Endothelial cell of umbilical vein (primary cell): ENCODE data around the gene ATAD2B. TPM values are rescaled to one million over a fixed set of nuclear protein-coding genes. Genes with fewer than 3 reads are reported as not detected.
"Not testable (repeated sequence)": the region's sequence is repeated elsewhere in the genome, so short reads cannot be mapped to it uniquely, and the experiment has no call there.

Experiments used
- BruUV-seq: library from RNA; stranded (reverse); fragments of 400-500 nt; replicated peaks from 2 replicates; lab custom pipeline; 2021; lab: Mats Ljungman, UMichigan
- CTCF ChIA-PET: fragments of 300-600, 350-600 bp; sonication (Branson Sonifier 250); formaldehyde crosslinking; loops from one replicate; lab custom pipeline; 2021; ENCODE audit warnings: antibody characterized with exemption, inconsistent platforms; lab: Charles Lee
- POLR2A ChIA-PET: fragments of 300-600, 350-600 bp; sonication (Branson Sonifier 250); formaldehyde crosslinking; loops from one replicate; lab custom pipeline; 2021; ENCODE audit warnings: antibody characterized with exemption, inconsistent platforms; lab: Charles Lee
- DNase-seq: peaks from one replicate; pipeline ENCODE4 v3.0.0-alpha.2; 2011; ENCODE audit warnings: low read depth, low spot score
- FAIRE-seq: peaks from 2 replicates; lab custom pipeline; 2011; peaks lifted over from hg19 to GRCh38; lab: Jason Lieb, UNC
- H2AFZ ChIP-seq: 2 replicates; pipeline ENCODE4 v1.6.0; 2012; ENCODE audit warnings: low read depth, low read length, control low read depth, inconsistent platforms
- H3K27ac ChIP-seq: 2 replicates; pipeline ENCODE4 v1.5.1; 2011; ENCODE audit warnings: low read depth, mild to moderate bottlenecking, control low read depth, low read length, moderate library complexity; ENCODE audit not compliant: insufficient read depth
- H3K27me3 ChIP-seq, 2 experiments: 2 replicates each; pipeline versions ENCODE4 v1.6.0 to v1.6.1; 2011; ENCODE audit warnings: low read length in 2 of 2, mixed read lengths in 1 of 2; ENCODE audit not compliant: control insufficient read depth in 2 of 2, insufficient read depth in 2 of 2
- H3K36me3 ChIP-seq, 2 experiments: 2 replicates in 1 of 2; 3 replicates in 1 of 2; pipeline ENCODE4 v1.5.1; 2011; ENCODE audit warnings: low read length in 2 of 2, mild to moderate bottlenecking in 1 of 2, moderate library complexity in 1 of 2; ENCODE audit not compliant: control insufficient read depth in 2 of 2, insufficient read depth in 2 of 2; ENCODE audit errors: extremely low read depth in 1 of 2
- H3K4me1 ChIP-seq: 3 replicates; pipeline ENCODE4 v1.5.1; 2011; ENCODE audit warnings: mild to moderate bottlenecking, low read length; ENCODE audit not compliant: control insufficient read depth, insufficient read depth; ENCODE audit errors: extremely low read depth
- H3K4me2 ChIP-seq: 2 replicates; pipeline ENCODE4 v1.6.1; 2011; ENCODE audit warnings: low read length, control low read depth, mixed read lengths; ENCODE audit not compliant: insufficient read depth
- H3K4me3 ChIP-seq, 3 experiments: fragments of 200-600 bp in 1 of 3; sonication (generic), shearing (Covaris generic) in 1 of 3; replicated peaks in 1 of 3; 2 replicates each; pipeline ENCODE4 v1.5.1; 2011 to 2016; ENCODE audit warnings: control low read depth in 3 of 3, low read length in 3 of 3, mild to moderate bottlenecking in 2 of 3, inconsistent platforms in 1 of 3, low read depth in 1 of 3, moderate library complexity in 1 of 3; ENCODE audit not compliant: insufficient read depth in 1 of 3
- H3K79me2 ChIP-seq: 2 replicates; pipeline ENCODE4 v1.6.0; 2012; ENCODE audit warnings: low read length, inconsistent platforms; ENCODE audit not compliant: control insufficient read depth, insufficient read depth
- H3K9ac ChIP-seq: replicated peaks from 2 replicates; pipeline ENCODE3; 2011; ENCODE audit warnings: low read length, control low read depth; ENCODE audit not compliant: insufficient read depth; ENCODE audit errors: extremely low read depth
- H3K9me1 ChIP-seq: replicated peaks from 3 replicates; pipeline ENCODE4 v1.6.0; 2011; ENCODE audit warnings: mild to moderate bottlenecking, low read length; ENCODE audit not compliant: control insufficient read depth, insufficient read depth; ENCODE audit errors: extremely low read depth
- H3K9me3 ChIP-seq: replicated peaks from 2 replicates; pipeline ENCODE4 v1.5.1; 2012; ENCODE audit warnings: low read length, inconsistent platforms; ENCODE audit not compliant: control insufficient read depth, insufficient read depth
- H4K20me1 ChIP-seq: replicated peaks from 2 replicates; pipeline ENCODE3; 2011; ENCODE audit warnings: mild to moderate bottlenecking, low read length; ENCODE audit not compliant: control insufficient read depth, insufficient read depth; ENCODE audit errors: extremely low read depth
- CTCF ChIP-seq, 2 donors: IDR thresholded peaks; 1 replicate in 1 of 2; 2 replicates in 1 of 2; pipeline ENCODE4 v1.5.1; 2011; ENCODE audit warnings: low read length in 2 of 2, mild to moderate bottlenecking in 2 of 2, moderate library complexity in 2 of 2, control low read depth in 1 of 2, inconsistent platforms in 1 of 2, low read depth in 1 of 2; ENCODE audit not compliant: insufficient read depth in 1 of 2; ENCODE audit errors: extremely low read depth in 1 of 2
- EZH2 ChIP-seq: IDR thresholded peaks from 2 replicates; pipeline ENCODE4 v1.6.1; 2012; ENCODE audit warnings: borderline replicate concordance, low read depth, mild to moderate bottlenecking, moderate library complexity, low read length, inconsistent platforms; ENCODE audit not compliant: severe bottlenecking
- FOS ChIP-seq: IDR thresholded peaks from 2 replicates; pipeline ENCODE4 v1.6.1; 2011; ENCODE audit warnings: mild to moderate bottlenecking, low read length, moderate library complexity, borderline replicate concordance; ENCODE audit not compliant: insufficient read depth
- GATA2 ChIP-seq: IDR thresholded peaks from 2 replicates; pipeline ENCODE4 v1.7.0; 2011; ENCODE audit warnings: low read depth, mild to moderate bottlenecking, moderate library complexity, mixed read lengths, low read length; ENCODE audit not compliant: insufficient read length, insufficient read depth
- JUN ChIP-seq: IDR thresholded peaks from 2 replicates; pipeline ENCODE4 v1.6.1; 2011; ENCODE audit warnings: borderline replicate concordance, low read depth; ENCODE audit not compliant: insufficient read length, insufficient read depth
- MAX ChIP-seq: IDR thresholded peaks from 2 replicates; pipeline ENCODE4 v1.6.1; 2011; ENCODE audit not compliant: insufficient read depth, insufficient read length
- MYC ChIP-seq: IDR thresholded peaks from one replicate; pipeline ENCODE4 v1.6.1; 2011; ENCODE audit warnings: mild to moderate bottlenecking, low read depth, low read length
- POLR2A ChIP-seq: IDR thresholded peaks from 2 replicates; pipeline ENCODE4 v1.6.1; 2012; ENCODE audit warnings: low read depth, mild to moderate bottlenecking, control low read depth, low read length
- POLR2AphosphoS5 ChIP-seq: IDR thresholded peaks from 2 replicates; pipeline ENCODE4 v1.6.1; 2012; ENCODE audit warnings: low read depth, mild to moderate bottlenecking, control low read depth, low read length, moderate library complexity; ENCODE audit not compliant: insufficient read depth
- dilution Hi-C: fragments of 300-500 bp; cut with MboI; formaldehyde crosslinking; loops from one replicate; pipeline ENCODE4 v1.15.0; 2019; ENCODE audit warnings: low sequenced_read_pairs; ENCODE audit not compliant: extremely low pct_ligation_motif_present
- intact Hi-C: fragments of 100-400 bp; cut with micrococcal nuclease; formaldehyde crosslinking; loops from one replicate; pipeline ENCODE4 v1.10.0; 2022
- polyA plus RNA-seq, 4 experiments: library from polyadenylated mRNA; depleted of rRNA in 3 of 4; stranded (reverse) in 3 of 4; unstranded in 1 of 4; fragments of >200 nt; gene quantifications; 2 replicates each; pipeline versions ENCODE4 v1.2.1 to v1.2.3, GENCODE V29; 2011 to 2012; ENCODE audit warnings: missing spikeins in 1 of 4
- total RNA-seq: library from RNA; stranded (reverse); gene quantifications from 2 replicates; pipeline ENCODE4 v1.2.3, GENCODE V29; 2021

The ATAD2B gene
- total and polyA plus RNA-seq, 2 donors (not counting 3 experiments of a cell fraction or from before 2014, with no cell fraction given), result 2.5 to 19.1 TPM

DNA sequence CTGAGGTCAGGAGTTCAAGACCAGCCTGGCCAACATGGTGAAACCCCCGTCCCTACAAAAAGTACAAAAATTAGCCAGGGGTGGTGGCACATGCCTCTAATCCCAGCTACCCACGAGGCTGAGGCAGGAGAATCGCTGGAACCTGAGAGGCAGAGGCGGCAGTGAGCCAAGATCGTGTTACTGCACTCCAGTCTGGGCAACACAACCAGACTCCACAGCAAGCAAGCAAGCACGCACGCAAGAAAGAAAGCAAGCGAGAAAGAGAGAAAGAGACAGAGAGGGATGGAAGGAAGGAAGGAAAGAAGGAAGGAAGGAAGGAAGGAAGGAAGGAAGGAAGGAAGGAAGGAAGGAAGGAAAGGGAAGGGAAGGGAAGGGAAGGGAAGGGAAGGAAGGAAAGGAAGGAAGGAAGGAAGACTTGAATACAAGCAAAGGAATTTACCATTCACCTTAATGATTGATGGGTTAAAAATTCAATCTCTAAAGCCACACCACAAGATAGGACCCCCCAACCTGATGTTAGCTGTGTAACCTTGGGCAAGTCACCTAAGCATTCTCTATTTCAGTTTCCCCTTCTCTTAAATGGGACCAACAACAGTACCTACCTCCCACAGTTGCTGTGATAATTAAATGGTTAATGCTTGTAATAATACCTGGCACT is 181.7 kb downstream of the ATAD2B start:
- DNase-seq (no peak), FAIRE-seq (no peak)
- no peaks in the 10 kb centered on the region for H3K79me2 ChIP-seq
- H3K27ac ChIP-seq, result no peak overlapping the region
- H3K4me3 ChIP-seq, result no peak overlapping the region
- ChIA-PET CTCF (no interaction called here), POLR2A (no interaction called here)
- H3K9ac ChIP-seq, result no peak overlapping the region
- no peaks in the 10 kb centered on the region for H3K9me3 ChIP-seq
- H3K27me3 ChIP-seq, result no peaks in the 10 kb centered on the region
- TF ChIP-seq FOS (no peak), CTCF (IDR thresholded peaks at IDR 0.05; ENCODE audit: extremely low read depth in 1 of 2, insufficient read depth in 1 of 2, low read depth in 1 of 2, low read length in 2 of 2) (no peak), MYC (no peak), JUN (no peak), MAX (no peak), EZH2 (no peak), POLR2AphosphoS5 (no peak), POLR2A (no peak), GATA2 (no peak)
- H2AFZ ChIP-seq, result no peak overlapping the region
- BruUV-seq, result no TSS peak
- H3K4me2 ChIP-seq, result no peak overlapping the region
- dilution Hi-C loops (no loop called here), intact Hi-C loops (no loop called here)
- H3K9me1 ChIP-seq, result no peaks in the 10 kb centered on the region
- H3K36me3 ChIP-seq, result no peaks in the 10 kb centered on the region
- H3K4me1 ChIP-seq, result no peaks in the 10 kb centered on the region
- no peaks in the 10 kb centered on the region for H4K20me1 ChIP-seq

- BruUV-seq, H3K4me3 ChIP-seq, H3K9me1 ChIP-seq, CTCF ChIA-PET, H4K20me1 ChIP-seq, H3K36me3 ChIP-seq, H3K9ac ChIP-seq, DNase-seq, POLR2A ChIA-PET, H3K27ac ChIP-seq, intact Hi-C loops, H3K9me3 ChIP-seq, H3K79me2 ChIP-seq, H2AFZ ChIP-seq, H3K4me1 ChIP-seq, H3K27me3 ChIP-seq, H3K4me2 ChIP-seq, dilution Hi-C loops, FAIRE-seq: not testable (repeated sequence)
Observed at GRCh38 chr2:23736783-23737182, 190.1 kb downstream of the ATAD2B start.
